Measurements from ENCODE around the gene BACH2.

BACH2 gene

DNA sequence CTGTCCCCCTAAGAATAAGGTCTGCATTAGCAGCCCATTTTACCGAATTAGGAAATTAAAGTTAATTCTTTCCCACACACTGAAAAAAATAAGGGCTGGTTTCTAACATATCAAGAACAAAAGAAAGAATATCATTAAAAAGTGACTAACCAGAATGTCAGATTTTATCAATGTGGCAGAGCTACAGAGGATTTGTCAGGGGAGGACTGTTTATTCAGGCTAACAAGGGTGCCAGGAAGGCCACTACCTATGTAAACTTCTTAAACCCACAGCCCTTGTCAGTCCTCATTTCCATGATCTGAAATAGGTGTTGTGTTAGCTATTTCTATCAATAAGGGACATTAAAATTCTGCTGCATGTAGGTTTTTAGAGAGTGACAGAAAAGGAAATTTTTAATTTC is 76.4 kb downstream of the BACH2 start:
- H3K4me3 ChIP-seq (replicated peaks; ENCODE audit: insufficient read depth, low read length), result no peak overlapping the region
- H3K27ac ChIP-seq (replicated peaks), result no peak overlapping the region
- no peaks in the 10 kb centered on the region for H3K27me3 ChIP-seq (ENCODE audit: insufficient read depth, poor library complexity, severe bottlenecking)
- TF ChIP-seq, protein P1, sequence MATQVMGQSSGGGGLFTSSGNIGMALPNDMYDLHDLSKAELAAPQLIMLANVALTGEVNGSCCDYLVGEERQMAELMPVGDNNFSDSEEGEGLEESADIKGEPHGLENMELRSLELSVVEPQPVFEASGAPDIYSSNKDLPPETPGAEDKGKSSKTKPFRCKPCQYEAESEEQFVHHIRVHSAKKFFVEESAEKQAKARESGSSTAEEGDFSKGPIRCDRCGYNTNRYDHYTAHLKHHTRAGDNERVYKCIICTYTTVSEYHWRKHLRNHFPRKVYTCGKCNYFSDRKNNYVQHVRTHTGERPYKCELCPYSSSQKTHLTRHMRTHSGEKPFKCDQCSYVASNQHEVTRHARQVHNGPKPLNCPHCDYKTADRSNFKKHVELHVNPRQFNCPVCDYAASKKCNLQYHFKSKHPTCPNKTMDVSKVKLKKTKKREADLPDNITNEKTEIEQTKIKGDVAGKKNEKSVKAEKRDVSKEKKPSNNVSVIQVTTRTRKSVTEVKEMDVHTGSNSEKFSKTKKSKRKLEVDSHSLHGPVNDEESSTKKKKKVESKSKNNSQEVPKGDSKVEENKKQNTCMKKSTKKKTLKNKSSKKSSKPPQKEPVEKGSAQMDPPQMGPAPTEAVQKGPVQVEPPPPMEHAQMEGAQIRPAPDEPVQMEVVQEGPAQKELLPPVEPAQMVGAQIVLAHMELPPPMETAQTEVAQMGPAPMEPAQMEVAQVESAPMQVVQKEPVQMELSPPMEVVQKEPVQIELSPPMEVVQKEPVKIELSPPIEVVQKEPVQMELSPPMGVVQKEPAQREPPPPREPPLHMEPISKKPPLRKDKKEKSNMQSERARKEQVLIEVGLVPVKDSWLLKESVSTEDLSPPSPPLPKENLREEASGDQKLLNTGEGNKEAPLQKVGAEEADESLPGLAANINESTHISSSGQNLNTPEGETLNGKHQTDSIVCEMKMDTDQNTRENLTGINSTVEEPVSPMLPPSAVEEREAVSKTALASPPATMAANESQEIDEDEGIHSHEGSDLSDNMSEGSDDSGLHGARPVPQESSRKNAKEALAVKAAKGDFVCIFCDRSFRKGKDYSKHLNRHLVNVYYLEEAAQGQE (IDR thresholded peaks at IDR 0.05; ENCODE audit: insufficient replicate concordance, low read depth), result no peak
- TF ChIP-seq, protein P2, sequence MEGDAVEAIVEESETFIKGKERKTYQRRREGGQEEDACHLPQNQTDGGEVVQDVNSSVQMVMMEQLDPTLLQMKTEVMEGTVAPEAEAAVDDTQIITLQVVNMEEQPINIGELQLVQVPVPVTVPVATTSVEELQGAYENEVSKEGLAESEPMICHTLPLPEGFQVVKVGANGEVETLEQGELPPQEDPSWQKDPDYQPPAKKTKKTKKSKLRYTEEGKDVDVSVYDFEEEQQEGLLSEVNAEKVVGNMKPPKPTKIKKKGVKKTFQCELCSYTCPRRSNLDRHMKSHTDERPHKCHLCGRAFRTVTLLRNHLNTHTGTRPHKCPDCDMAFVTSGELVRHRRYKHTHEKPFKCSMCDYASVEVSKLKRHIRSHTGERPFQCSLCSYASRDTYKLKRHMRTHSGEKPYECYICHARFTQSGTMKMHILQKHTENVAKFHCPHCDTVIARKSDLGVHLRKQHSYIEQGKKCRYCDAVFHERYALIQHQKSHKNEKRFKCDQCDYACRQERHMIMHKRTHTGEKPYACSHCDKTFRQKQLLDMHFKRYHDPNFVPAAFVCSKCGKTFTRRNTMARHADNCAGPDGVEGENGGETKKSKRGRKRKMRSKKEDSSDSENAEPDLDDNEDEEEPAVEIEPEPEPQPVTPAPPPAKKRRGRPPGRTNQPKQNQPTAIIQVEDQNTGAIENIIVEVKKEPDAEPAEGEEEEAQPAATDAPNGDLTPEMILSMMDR (IDR thresholded peaks at IDR 0.05; ENCODE audit: insufficient read depth, low read length), result no peak
- TF ChIP-seq SPI1 (IDR thresholded peaks at IDR 0.05; ENCODE audit: borderline replicate concordance, low read depth) (no peak), GABPA (IDR thresholded peaks at IDR 0.05; ENCODE audit: low read depth) (no peak)
- DNase-seq (ENCODE audit: low read depth in 1 of 2, low spot score in 1 of 2), result no peak

DNA sequence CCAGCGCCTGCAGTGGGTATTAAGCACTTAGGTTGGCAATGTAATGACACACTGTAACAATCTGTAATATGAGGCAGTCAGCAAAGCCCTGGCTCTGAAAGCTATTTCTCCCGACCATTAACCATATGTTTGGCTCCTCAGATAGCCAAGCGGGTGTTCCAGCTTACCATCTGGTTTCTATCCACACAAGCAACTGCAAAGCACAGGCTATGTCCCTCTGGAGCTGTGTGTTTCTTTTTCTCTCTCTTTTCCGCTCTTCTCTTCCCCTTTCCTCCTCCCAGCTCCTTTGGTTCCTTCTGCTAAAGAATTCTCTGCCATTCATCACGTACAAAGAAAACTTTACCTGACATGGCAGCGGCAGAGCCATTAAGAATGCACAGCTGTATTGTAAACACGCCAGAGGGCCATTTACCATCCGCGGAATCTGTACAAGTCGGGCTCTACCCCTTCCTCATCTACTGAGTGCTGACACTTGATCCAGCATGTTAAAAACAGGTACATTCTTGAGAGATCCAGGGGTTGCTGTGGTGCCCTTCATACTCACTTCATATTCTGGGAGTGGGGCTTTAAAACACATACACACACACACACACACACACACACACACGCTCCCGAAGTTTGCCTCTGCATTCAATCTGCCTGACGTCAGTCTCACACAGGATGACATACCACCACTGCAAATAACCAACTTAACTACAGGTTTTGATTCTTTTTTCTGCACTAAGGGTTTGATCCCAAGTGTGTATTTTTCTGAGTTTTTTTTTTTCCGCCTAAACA is 77.2 kb downstream of the BACH2 start:
- no peak for DNase-seq (ENCODE audit: low read depth in 1 of 2, low spot score in 1 of 2)
- Histone ChIP-seq H3K27ac (replicated peaks) (no peak overlapping the region), H3K27me3 (ENCODE audit: insufficient read depth, poor library complexity, severe bottlenecking) (no peaks in the 10 kb centered on the region), H3K4me3 (replicated peaks; ENCODE audit: insufficient read depth, low read length) (no peak overlapping the region)
- TF ChIP-seq, protein P1 (IDR thresholded peaks at IDR 0.05; ENCODE audit: insufficient replicate concordance, low read depth), result no peak
- TF ChIP-seq POLR2AphosphoS5 (IDR thresholded peaks at IDR 0.05; ENCODE audit: low read depth), result no peak
- TF ChIP-seq, protein P2 (IDR thresholded peaks at IDR 0.05; ENCODE audit: insufficient read depth, low read length), result no peak
- TF ChIP-seq GABPA (IDR thresholded peaks at IDR 0.05; ENCODE audit: low read depth), result no peak

DNA sequence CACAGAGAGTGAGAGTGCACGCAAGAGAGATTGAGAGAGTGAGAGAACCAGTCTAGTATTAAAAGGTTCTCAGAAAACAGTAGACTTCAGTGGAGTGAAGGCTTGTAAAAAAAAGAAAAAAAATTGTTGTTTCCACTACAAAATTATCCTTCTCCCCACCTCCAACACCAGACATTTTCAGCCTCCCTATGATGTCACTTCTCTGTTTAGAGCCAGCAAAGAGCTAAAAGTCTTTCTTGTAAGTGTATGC is 77.8 kb downstream of the BACH2 start:
- no peak overlapping the region for H3K4me3 ChIP-seq (replicated peaks; ENCODE audit: insufficient read depth, low read length)
- DNase-seq (ENCODE audit: low read depth in 1 of 2, low spot score in 1 of 2), result no peak

More for the DNA sequence above, 77.8 kb downstream of the BACH2 start:
- no peak for TF ChIP-seq POLR2AphosphoS5 (IDR thresholded peaks at IDR 0.05; ENCODE audit: low read depth)
- no peak for TF ChIP-seq SPI1 (IDR thresholded peaks at IDR 0.05; ENCODE audit: borderline replicate concordance, low read depth)
- TF ChIP-seq, protein P1 (IDR thresholded peaks at IDR 0.05; ENCODE audit: insufficient replicate concordance, low read depth), result no peak
- TF ChIP-seq, protein P2 (IDR thresholded peaks at IDR 0.05; ENCODE audit: insufficient read depth, low read length), result no peak
- TF ChIP-seq GABPA (IDR thresholded peaks at IDR 0.05; ENCODE audit: low read depth), result no peak
- H3K27me3 ChIP-seq (ENCODE audit: insufficient read depth, poor library complexity, severe bottlenecking), result no peaks in the 10 kb centered on the region
- H3K27ac ChIP-seq (replicated peaks), result no peak overlapping the region
